Astrocyte of the spinal cord (primary cell): Measurements from ENCODE around the gene DDX41.
A peak's percentile ranks its signal among the peaks of the same experiment; 100 is the strongest.
"Not testable (repeated sequence)": the region's sequence is repeated elsewhere in the genome, so short reads cannot be mapped to it uniquely, and the experiment has no call there.

Experiments
- DNase-seq: peaks from one replicate; pipeline ENCODE4 v3.0.0; 2011; ENCODE audit warnings: low read depth, low spot score
- H3K4me3 ChIP-seq: 2 replicates; pipeline ENCODE4 v1.5.1; 2011; ENCODE audit warnings: low read depth, mild to moderate bottlenecking, low read length, moderate library complexity
- CTCF ChIP-seq: IDR thresholded peaks from 2 replicates; pipeline ENCODE4 v1.5.1; 2012; ENCODE audit warnings: low read depth, mild to moderate bottlenecking, low read length, inconsistent platforms
- in situ Hi-C: cut with HindIII; loops from 2 replicates; pipeline ENCODE4 v1.10.0; 2017; ENCODE audit warnings: low sequenced_read_pairs

The DDX41 gene

GRCh38 chr5:177487144-177487543 lies 29.6 kb downstream of the DDX41 start:
- no peak overlapping the region for H3K4me3 ChIP-seq
- in situ Hi-C loops = no loop called here
- TF ChIP-seq CTCF = no peak
- no peak for DNase-seq

- in situ Hi-C loops = no loop called here
- no peak for TF ChIP-seq CTCF
- H3K4me3 ChIP-seq = no peak overlapping the region
These were observed 30.5 kb downstream of the DDX41 start for GRCh38 chr5:177486256-177486655.

GRCh38 chr5:177485753-177486152 lies 31.0 kb downstream of the DDX41 start:
- in situ Hi-C loops, DNase-seq, H3K4me3 ChIP-seq: not testable (repeated sequence)

More at GRCh38 chr5:177486256-177486655, 30.5 kb downstream of the DDX41 start:
- no peak for DNase-seq

- H3K4me3 ChIP-seq = no peak overlapping the region
- peak; percentile 16 for DNase-seq
- no peak for TF ChIP-seq CTCF
- in situ Hi-C loops = no loop called here
These were observed 31.7 kb downstream of the DDX41 start for GRCh38 chr5:177484902-177485549.

GRCh38 chr5:177483994-177484901 lies 32.5 kb downstream of the DDX41 start:
- DNase-seq = peak; percentile 35
- in situ Hi-C loops = no loop called here
- TF ChIP-seq CTCF = no peak
- no peak overlapping the region for H3K4me3 ChIP-seq

- TF ChIP-seq CTCF = no peak
- DNase-seq = no peak
- no peak overlapping the region for H3K4me3 ChIP-seq
- in situ Hi-C loops = no loop called here
These were observed 33.7 kb downstream of the DDX41 start for GRCh38 chr5:177483042-177483441.

- in situ Hi-C loops = no loop called here
- H3K4me3 ChIP-seq = no peak overlapping the region
- peak; percentile 18 for DNase-seq
- no peak for TF ChIP-seq CTCF
These were observed 34.4 kb downstream of the DDX41 start for GRCh38 chr5:177482359-177482795.
